Measurements from ENCODE around the gene CYBA. TPM values are rescaled to one million over a fixed set of nuclear protein-coding genes. Genes with fewer than 3 reads are reported as not detected.

CYBA gene
- total and polyA plus RNA-seq, 2 of the 13 experiments (the other 11 are each of a cell fraction or from before 2014, with no cell fraction given), result 196 to 250 TPM

- WGBS (ENCODE audit: low lambda C conversion rate), result 12% methylated on average over 19 of the region's 28 CpGs
- peaks cover 42% of the 10 kb centered on the region for H3K4me1 ChIP-seq (ENCODE audit: insufficient read depth, low read length)
- FAIRE-seq (no peak), DNase-seq (ENCODE audit: low spot score) (no peak), ATAC-seq (no peak)
- in situ Hi-C loops (cut with HindIII; ENCODE audit: extremely low pct_ligation_motif_present, low pct_unique_long_range_greater_than_20kb) (no loop called here), intact Hi-C loops (cut with micrococcal nuclease; ENCODE audit: unreplicated experiment) (no loop called here)
- H3K4me3 ChIP-seq (replicated peaks in 1 of 3; ENCODE audit: insufficient read depth in 1 of 3, low read depth in 2 of 3, low read length in 3 of 3), result peak overlapping the region in 1 of 3 experiments; percentile 3; a peak in 1 of 6 replicates
- H3K9ac ChIP-seq (ENCODE audit: insufficient read depth, low read depth, low read length), result no peak overlapping the region
- ChIA-PET POLR2A (interaction anchor here (0.7 to 2.6 kb wide), 5 partner anchors 12 to 105 kb away, joined by 3 to 11 read pairs (median 3); partner anchors contain the start of gene MVD), CTCF (ENCODE audit: low intra/inter-chr PET ratio, low total read pairs) (no interaction called here)
- 0 out of 2 replicates have a peak, but pooled peaks have one; percentile 25 for TF ChIP-seq ZNF512B (CRISPR knock-in tag; IDR thresholded peaks at IDR 0.05; ENCODE audit: borderline replicate concordance)
- 0 out of 2 replicates have a peak, but pooled peaks have one; percentile 21 for TF ChIP-seq ZNF687 (CRISPR knock-in tag; IDR thresholded peaks at IDR 0.05)
- 0 out of 2 replicates have a peak, but pooled peaks have one; percentile 11 for TF ChIP-seq MYC (CRISPR knock-in tag; IDR thresholded peaks at IDR 0.05; ENCODE audit: borderline replicate concordance)
- TF ChIP-seq ZBTB7B (CRISPR knock-in tag; IDR thresholded peaks at IDR 0.05), result 0 out of 2 replicates have a peak, but pooled peaks have one; percentile 11
- no peak for TF ChIP-seq HNF1A (IDR thresholded peaks at IDR 0.05; ENCODE audit: low read depth)
- TF ChIP-seq HNF1A (CRISPR knock-in tag; IDR thresholded peaks at IDR 0.05; ENCODE audit: borderline replicate concordance), result 0 out of 2 replicates have a peak, but pooled peaks have one; percentile 10
- TF ChIP-seq KDM2A (CRISPR knock-in tag; IDR thresholded peaks at IDR 0.05; ENCODE audit: borderline replicate concordance, low read depth), result peak; percentile 18; the same call in 1 of the 2 replicates
- TF ChIP-seq NFIB (CRISPR knock-in tag; IDR thresholded peaks at IDR 0.05; ENCODE audit: borderline replicate concordance), result no peak
- TF ChIP-seq ZNF282 (IDR thresholded peaks at IDR 0.05; ENCODE audit: partially characterized antibody), result no peak
- no peak overlapping the region for H2AFZ ChIP-seq (ENCODE audit: low read length)
- peaks cover 3% of the 10 kb centered on the region; the same call in 1 of the 2 replicates for H4K20me1 ChIP-seq (ENCODE audit: insufficient read depth, low read length)
- H3K27me3 ChIP-seq (ENCODE audit: control insufficient read depth in 1 of 2, insufficient read depth in 2 of 2, low read length in 2 of 2), result peaks cover 32 to 88% of the 10 kb centered on the region in 2 experiments
- H3K79me2 ChIP-seq (ENCODE audit: insufficient read depth, low read length), result no peaks in the 10 kb centered on the region
- H3K36me3 ChIP-seq (replicated peaks in 1 of 2; ENCODE audit: control insufficient read depth in 1 of 2, insufficient read depth in 2 of 2, low read length in 2 of 2), result no peaks in the 10 kb centered on the region
- H3K27ac ChIP-seq (ENCODE audit: extremely low read length, insufficient read depth, low read length), result no peak overlapping the region
- no TSS peak for BruUV-seq (replicated peaks)
- H3K4me2 ChIP-seq (ENCODE audit: low read depth, low read length), result peak overlapping the region; percentile 26; the same call in 1 of the 2 replicates
- no peaks in the 10 kb centered on the region for H3K9me3 ChIP-seq (ENCODE audit: low read length)
These were observed 37.3 kb upstream of the CYBA start for GRCh38 chr16:88688013-88688778.
